SK-N-SH treated with all-trans-retinoic acid at 6 μM for 48 hours (cell line): Measurements from ENCODE around the gene MLST8.

Experiments
- CREB5 ChIP-seq: fragments of 250-450 bp; sonication (Bioruptor Pico); IDR thresholded peaks from 2 replicates; pipeline ENCODE4 v1.5.1; 2020; ENCODE audit warnings: low read depth, mild to moderate bottlenecking, moderate library complexity
- CSRNP3 ChIP-seq: fragments of 250-450 bp; sonication (Bioruptor Pico); IDR thresholded peaks from 2 replicates; pipeline ENCODE4 v1.5.1; 2021; ENCODE audit warnings: mild to moderate bottlenecking, moderate library complexity
- PATZ1 ChIP-seq: fragments of 250-450 bp; sonication (Bioruptor Pico); IDR thresholded peaks from 2 replicates; pipeline ENCODE4 v1.8.0; 2020; ENCODE audit warnings: mild to moderate bottlenecking, moderate library complexity, borderline replicate concordance
- POU6F1 ChIP-seq: fragments of 250-450 bp; sonication (Bioruptor Pico); IDR thresholded peaks from 2 replicates; pipeline ENCODE4 v1.8.0; 2021; ENCODE audit warnings: low read depth, mild to moderate bottlenecking, moderate library complexity, borderline replicate concordance
- PPARA ChIP-seq: fragments of 250-450 bp; sonication (Bioruptor Pico); IDR thresholded peaks from 2 replicates; pipeline ENCODE4 v1.5.0; 2020; ENCODE audit warnings: mild to moderate bottlenecking, borderline replicate concordance
- ZFP30 ChIP-seq: fragments of 450-650 bp; formaldehyde crosslinking; IDR thresholded peaks from 2 replicates; pipeline ENCODE4 v1.5.0; 2022; ENCODE audit warnings: mild to moderate bottlenecking, moderate library complexity

- TF ChIP-seq PPARA (CRISPR knock-in tag) (no peak), CREB5 (CRISPR knock-in tag) (no peak), ZFP30 (CRISPR knock-in tag) (no peak), PATZ1 (no peak), POU6F1 (CRISPR knock-in tag) (no peak), CSRNP3 (CRISPR knock-in tag) (no peak)
These were observed 7.5 kb upstream of the MLST8 start for GRCh38 chr16:2197765-2198164.
